Ramos (cell line): ENCODE data around the gene EFCAB13.
"Not testable (repeated sequence)": the region's sequence is repeated elsewhere in the genome, so short reads cannot be mapped to it uniquely, and the experiment has no call there.

Experiments
- in situ Hi-C: fragments of 300-500 bp; cut with MboI; formaldehyde crosslinking; loops from one replicate; pipeline ENCODE4 v1.14.3; 2022; ENCODE audit warnings: low sequenced_read_pairs; ENCODE audit not compliant: unreplicated experiment

The EFCAB13 gene

GRCh38 chr17:47324224-47325020 is 667 bp downstream of the EFCAB13 start:
- in situ Hi-C loops: no loop called here

- in situ Hi-C loops: no loop called here
Measured at GRCh38 chr17:47325176-47325575, 1.4 kb downstream of the EFCAB13 start.

DNA sequence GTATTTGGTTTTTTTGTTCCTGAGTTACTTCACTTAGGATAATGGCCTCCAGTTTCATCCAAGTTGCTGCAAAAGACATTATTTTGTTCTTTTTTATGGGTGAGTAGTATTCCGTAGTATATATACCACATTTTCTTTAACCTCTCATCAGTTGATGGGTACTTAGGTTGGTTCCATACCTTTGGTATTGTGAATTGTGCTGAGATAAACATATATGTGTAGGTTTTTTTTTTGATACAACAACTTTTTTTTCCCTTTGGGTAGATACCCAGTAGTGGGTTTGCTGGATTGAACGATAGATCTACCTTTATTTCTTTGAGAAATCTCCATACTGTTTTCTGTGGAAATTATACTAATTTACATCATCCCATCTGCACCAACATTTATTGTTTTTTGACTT is 6.8 kb downstream of the EFCAB13 start:
- in situ Hi-C loops: no loop called here

DNA sequence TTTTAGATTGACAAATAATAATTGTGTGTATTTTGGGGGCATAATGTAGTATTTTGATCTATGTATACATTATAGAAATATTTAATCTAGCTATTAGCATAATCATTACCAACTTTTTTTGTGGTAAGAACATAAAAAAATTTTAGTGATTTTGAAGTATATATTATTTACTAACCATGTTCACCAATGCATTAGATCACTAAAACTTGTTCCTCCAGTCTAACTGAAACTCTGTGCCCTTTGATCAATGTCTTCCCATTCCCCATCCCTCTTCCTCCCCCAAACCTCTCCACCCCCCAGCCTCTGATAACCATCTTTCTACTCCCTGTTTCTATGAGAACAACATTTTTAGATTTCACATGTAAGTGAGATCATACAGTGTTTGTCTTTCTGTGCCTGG is 8.5 kb downstream of the EFCAB13 start:
- in situ Hi-C loops: no loop called here

- in situ Hi-C loops: no loop called here
Measured at GRCh38 chr17:47335101-47335936, 11.6 kb downstream of the EFCAB13 start.

- in situ Hi-C loops: no loop called here
Measured at GRCh38 chr17:47338026-47338425, 14.3 kb downstream of the EFCAB13 start.

DNA sequence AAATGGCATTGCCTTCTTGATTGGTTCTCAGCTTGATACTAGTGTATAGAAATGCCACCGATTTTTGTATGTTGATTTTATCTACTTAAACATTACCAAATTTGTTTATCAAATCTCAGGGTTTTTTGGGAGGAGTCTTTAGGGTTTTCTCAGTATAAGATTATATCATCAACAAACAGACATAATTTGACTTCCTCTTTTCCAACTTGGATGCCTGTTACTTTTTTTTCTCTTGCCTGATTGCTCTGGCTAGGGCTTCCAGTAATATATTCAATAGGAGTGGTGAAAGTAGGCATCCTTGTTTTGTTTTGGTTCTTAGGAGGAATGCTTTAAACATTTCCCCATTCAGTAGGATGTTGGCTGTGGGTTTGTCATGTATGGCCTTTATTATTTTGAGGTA is 29.1 kb downstream of the EFCAB13 start:
- in situ Hi-C loops: no loop called here

- in situ Hi-C loops: no loop called here
Measured at GRCh38 chr17:47358652-47359051, 34.9 kb downstream of the EFCAB13 start.

DNA sequence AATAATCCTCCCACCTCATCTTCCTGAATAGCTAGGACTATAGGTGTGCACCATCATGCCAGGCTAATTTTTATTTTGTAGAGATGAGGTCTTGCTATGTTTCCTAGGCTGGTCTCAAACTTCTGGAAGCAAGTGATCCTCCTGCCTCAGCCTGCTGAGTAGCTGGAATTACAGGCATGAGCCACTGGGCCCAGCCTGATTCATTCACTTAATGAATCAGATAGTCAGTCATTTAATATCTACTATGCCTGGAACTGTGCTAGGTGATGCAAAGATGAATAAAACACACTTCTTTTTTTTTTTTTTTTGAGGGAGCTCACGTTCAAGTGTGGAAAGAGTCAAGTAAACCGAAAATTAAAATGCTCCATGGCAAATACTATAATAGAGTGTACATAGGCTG is 39.4 kb downstream of the EFCAB13 start:
- in situ Hi-C loops: loop anchor here (10.0 kb wide), 1 partner anchor 252 kb away; no protein-coding TSS in a partner anchor

DNA sequence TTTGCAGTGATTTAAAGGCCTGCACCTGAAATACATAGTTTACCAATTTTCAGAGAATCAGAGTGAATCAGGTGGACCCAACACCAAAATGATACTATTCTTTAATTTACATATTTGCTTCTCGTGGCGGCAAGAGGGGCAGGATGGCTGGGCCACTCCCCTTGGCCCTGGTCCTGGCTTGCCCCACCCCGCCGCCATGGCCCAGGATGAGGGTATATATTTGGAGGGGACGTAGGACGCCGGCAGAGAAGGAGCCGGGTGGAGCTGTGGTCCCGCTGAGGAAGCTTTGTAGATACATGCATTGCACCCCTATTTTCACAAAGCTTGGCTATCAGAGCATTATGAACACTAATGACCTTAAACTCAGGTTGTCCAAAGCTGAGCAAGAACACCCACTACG is 43.5 kb downstream of the EFCAB13 start:
- in situ Hi-C loops: loop anchor here (10.0 kb wide), 1 partner anchor 248 kb away; no protein-coding TSS in a partner anchor

DNA sequence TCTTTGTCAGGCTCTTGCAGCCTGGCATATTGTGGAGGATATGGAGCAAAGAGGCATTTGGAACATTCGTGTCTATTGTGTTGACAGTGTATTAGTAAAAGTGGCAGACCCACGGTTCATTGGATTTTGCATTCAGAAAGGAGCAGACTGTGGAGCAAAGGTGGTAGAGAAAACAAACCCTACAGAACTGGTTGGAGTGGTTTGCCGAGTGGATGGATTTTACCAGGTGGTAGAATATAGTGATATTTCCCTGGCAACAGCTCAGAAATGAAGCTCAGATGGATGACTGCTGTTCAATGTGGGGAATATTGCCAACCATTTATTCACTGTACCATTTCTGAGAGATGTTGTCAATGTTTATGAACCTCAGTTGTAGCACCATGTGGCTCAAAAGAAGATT is 44.5 kb downstream of the EFCAB13 start:
- in situ Hi-C loops: loop anchor here (10.0 kb wide), 1 partner anchor 247 kb away; no protein-coding TSS in a partner anchor

- in situ Hi-C loops: not testable (repeated sequence)
Measured at GRCh38 chr17:47370899-47371298, 47.1 kb downstream of the EFCAB13 start.

DNA sequence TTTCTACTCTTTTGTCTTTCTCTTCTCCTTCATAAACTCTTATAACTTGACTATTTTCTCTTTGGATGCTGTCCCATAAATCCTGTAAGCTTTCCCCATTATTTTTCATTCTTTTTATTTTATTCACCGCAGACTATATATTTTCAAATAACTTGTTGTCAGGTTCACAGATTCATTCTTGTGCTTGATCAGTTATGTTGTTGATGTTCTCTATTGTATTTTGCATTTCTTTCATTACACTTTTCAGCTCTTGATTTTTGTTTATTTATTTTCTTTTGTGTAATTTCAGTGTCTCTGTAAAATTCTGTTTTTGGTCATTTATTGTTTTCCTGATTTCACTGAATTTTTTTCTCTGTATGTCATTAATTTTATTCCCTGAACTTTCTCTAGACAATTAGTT is 49.2 kb downstream of the EFCAB13 start:
- in situ Hi-C loops: no loop called here

- in situ Hi-C loops: no loop called here
Measured at GRCh38 chr17:47376247-47376646, 52.5 kb downstream of the EFCAB13 start.

DNA sequence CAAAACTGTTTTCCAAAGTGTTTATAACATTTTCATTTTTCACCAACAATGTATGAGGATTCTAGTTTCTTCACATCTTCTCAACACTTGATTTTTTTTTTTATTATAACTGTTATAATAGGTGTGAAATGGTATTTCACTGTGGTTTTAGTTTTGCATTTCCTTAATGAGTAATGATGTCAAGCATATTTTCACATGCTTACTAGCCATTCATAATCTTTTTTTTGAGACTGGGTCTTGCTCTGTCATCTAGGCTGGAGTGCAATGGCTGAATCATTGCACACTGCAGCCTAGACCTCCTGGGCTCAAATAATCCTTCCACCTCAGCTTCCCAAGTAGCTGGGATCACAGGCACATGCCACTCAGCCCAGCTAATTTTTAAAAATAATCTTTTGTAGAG is 65.1 kb downstream of the EFCAB13 start:
- in situ Hi-C loops: no loop called here

- in situ Hi-C loops: not testable (repeated sequence)
Measured at GRCh38 chr17:47397532-47398128, 73.9 kb downstream of the EFCAB13 start.

DNA sequence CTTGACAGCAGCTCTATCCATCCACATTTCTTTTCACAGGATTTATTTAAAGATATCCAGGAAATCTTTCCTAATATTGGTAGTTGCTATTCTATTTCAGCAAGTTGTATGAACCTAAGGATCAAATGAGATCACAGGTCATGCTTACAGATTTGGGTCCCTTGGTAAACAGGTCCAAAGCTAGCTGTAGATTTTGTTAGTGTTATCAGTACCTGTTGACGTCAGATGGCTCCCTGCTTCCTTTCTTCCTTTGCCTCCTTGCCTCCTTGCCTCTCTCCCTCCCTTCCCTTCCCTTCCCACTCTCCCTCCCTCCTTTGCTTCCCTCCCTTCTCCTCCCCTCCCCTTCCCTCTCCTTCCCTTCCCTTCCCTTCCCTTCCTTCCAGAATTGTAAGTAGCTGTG is 76.6 kb downstream of the EFCAB13 start:
- in situ Hi-C loops: no loop called here

- in situ Hi-C loops: no loop called here
Measured at GRCh38 chr17:47401100-47401499, 77.3 kb downstream of the EFCAB13 start.

- in situ Hi-C loops: no loop called here
Measured at GRCh38 chr17:47404006-47404405, 80.3 kb downstream of the EFCAB13 start.

- in situ Hi-C loops: no loop called here
Measured at GRCh38 chr17:47404875-47405274, 81.1 kb downstream of the EFCAB13 start.

GRCh38 chr17:47413872-47414271 is 90.1 kb downstream of the EFCAB13 start:
- in situ Hi-C loops: no loop called here
